Muscle of leg (tissue), 11 donors: ENCODE results near the gene RNASET2. TPM values are rescaled to one million over a fixed set of nuclear protein-coding genes. Genes with fewer than 3 reads are reported as not detected.

Experiments used
- DNase-seq: peaks from one replicate; pipeline ENCODE4 v3.0.0; 2013
- H3K27ac ChIP-seq: one replicate; pipeline ENCODE4 v1.5.1; 2013; ENCODE audit warnings: mild to moderate bottlenecking, low read length, control low read depth
- H3K27me3 ChIP-seq: one replicate; pipeline ENCODE4 v1.6.1; 2013; ENCODE audit warnings: low read length; ENCODE audit not compliant: control insufficient read depth, insufficient read depth
- H3K36me3 ChIP-seq: one replicate; pipeline ENCODE4 v1.6.1; 2013; ENCODE audit warnings: low read length; ENCODE audit not compliant: control insufficient read depth, insufficient read depth
- H3K4me1 ChIP-seq: one replicate; pipeline ENCODE4 v1.6.1; 2013; ENCODE audit warnings: low read length; ENCODE audit not compliant: control insufficient read depth, insufficient read depth
- H3K4me3 ChIP-seq: one replicate; pipeline ENCODE4 v1.5.1; 2013; ENCODE audit warnings: low read length, control low read depth
- H3K9me3 ChIP-seq: replicated peaks from 2 replicates; pipeline ENCODE4 v1.6.1; 2013; ENCODE audit warnings: low read depth, low read length; ENCODE audit not compliant: control insufficient read depth
- WGBS: methylation state at CpG from one replicate; pipeline ENCODE4 v1.1.5; 2013; ENCODE audit warnings: missing lambda C conversion rate; ENCODE audit not compliant: insufficient coverage; 5-methylcytosine and 5-hydroxymethylcytosine counted together
- polyA plus RNA-seq, 8 donors: library from polyadenylated mRNA; unstranded; fragments of 120-200 nt; gene quantifications; one replicate each; pipeline versions ENCODE4 v1.2.1 to v1.2.3, GENCODE V29; 2013; ENCODE audit warnings: inconsistent platforms in 1 of 8, low replicate concordance in 1 of 8; ENCODE audit not compliant: insufficient read length in 8 of 8, insufficient read depth in 1 of 8
- total RNA-seq: library from RNA; stranded (reverse); fragments of 120-200 nt; gene quantifications from one replicate; pipeline ENCODE4 v1.2.4, GENCODE V29; 2013

Gene RNASET2
- total and polyA plus RNA-seq, 9 donors: 15.4 to 23.8 (median 17.9) TPM

- H3K27me3 ChIP-seq: no peaks in the 10 kb centered on the region
- WGBS: 79% methylated on average over 12 of the region's 21 CpGs
- no peak overlapping the region for H3K27ac ChIP-seq
- no peaks in the 10 kb centered on the region for H3K36me3 ChIP-seq
- no peaks in the 10 kb centered on the region for H3K9me3 ChIP-seq
- no peak overlapping the region for H3K4me3 ChIP-seq
- H3K4me1 ChIP-seq: no peaks in the 10 kb centered on the region
- no peak for DNase-seq
These were observed 27.5 kb downstream of the RNASET2 start for GRCh38 chr6:166928644-166929541.

- Histone ChIP-seq H3K27me3 (no peaks in the 10 kb centered on the region), H3K4me1 (no peaks in the 10 kb centered on the region), H3K36me3 (no peaks in the 10 kb centered on the region), H3K27ac (no peak overlapping the region), H3K9me3 (no peaks in the 10 kb centered on the region), H3K4me3 (no peak overlapping the region)
- DNase-seq: no peak
- 75% methylated on average over 3 of the region's 13 CpGs for WGBS
These were observed 28.3 kb downstream of the RNASET2 start for GRCh38 chr6:166927935-166928643.

- no peak overlapping the region for H3K4me3 ChIP-seq
- WGBS: 54% methylated on average over 7 of the region's 12 CpGs
- no peaks in the 10 kb centered on the region for H3K9me3 ChIP-seq
- H3K27ac ChIP-seq: no peak overlapping the region
- H3K27me3 ChIP-seq: no peaks in the 10 kb centered on the region
- no peaks in the 10 kb centered on the region for H3K36me3 ChIP-seq
- H3K4me1 ChIP-seq: no peaks in the 10 kb centered on the region
- no peak for DNase-seq
These were observed 29.0 kb downstream of the RNASET2 start for GRCh38 chr6:166927240-166927934.

GRCh38 chr6:166926748-166927147, 29.6 kb downstream of the RNASET2 start:
- Histone ChIP-seq H3K27ac (no peak overlapping the region), H3K4me3 (no peak overlapping the region), H3K9me3 (no peaks in the 10 kb centered on the region), H3K4me1 (no peaks in the 10 kb centered on the region), H3K27me3 (no peaks in the 10 kb centered on the region), H3K36me3 (no peaks in the 10 kb centered on the region)
- DNase-seq: no peak
- 67% methylated on average over 7 of the region's 12 CpGs for WGBS

GRCh38 chr6:166925141-166925996, 31.0 kb downstream of the RNASET2 start:
- DNase-seq: no peak
- H3K36me3 ChIP-seq: no peaks in the 10 kb centered on the region
- H3K27ac ChIP-seq: no peak overlapping the region
- WGBS: 93% methylated on average over 17 of the region's 19 CpGs
- no peaks in the 10 kb centered on the region for H3K27me3 ChIP-seq
- no peaks in the 10 kb centered on the region for H3K9me3 ChIP-seq
- no peaks in the 10 kb centered on the region for H3K4me1 ChIP-seq
- H3K4me3 ChIP-seq: no peak overlapping the region

- Histone ChIP-seq H3K27me3 (no peaks in the 10 kb centered on the region), H3K36me3 (no peaks in the 10 kb centered on the region)
- WGBS: 87% methylated on average over 5 of the region's 9 CpGs
These were observed 31.8 kb downstream of the RNASET2 start for GRCh38 chr6:166924531-166924930.

GRCh38 chr6:166922937-166923336, 33.4 kb downstream of the RNASET2 start:
- no peak for DNase-seq
- H3K27me3 ChIP-seq: no peaks in the 10 kb centered on the region
- no peaks in the 10 kb centered on the region for H3K36me3 ChIP-seq
- H3K4me1 ChIP-seq: no peaks in the 10 kb centered on the region
- WGBS: no CpG with 5 or more reads among the region's 7 CpGs
- H3K27ac ChIP-seq: no peak overlapping the region
- H3K4me3 ChIP-seq: no peak overlapping the region
- H3K9me3 ChIP-seq: no peaks in the 10 kb centered on the region

More at GRCh38 chr6:166924531-166924930, 31.8 kb downstream of the RNASET2 start:
- no peak overlapping the region for H3K4me3 ChIP-seq
- no peaks in the 10 kb centered on the region for H3K9me3 ChIP-seq
- no peaks in the 10 kb centered on the region for H3K4me1 ChIP-seq
- H3K27ac ChIP-seq: no peak overlapping the region
- DNase-seq: no peak

- Histone ChIP-seq H3K27me3 (no peaks in the 10 kb centered on the region), H3K4me3 (no peak overlapping the region), H3K27ac (no peak overlapping the region), H3K9me3 (no peaks in the 10 kb centered on the region), H3K4me1 (no peaks in the 10 kb centered on the region), H3K36me3 (no peaks in the 10 kb centered on the region)
- WGBS: 95% methylated on average over 2 of the region's 3 CpGs
- DNase-seq: no peak
These were observed 34.8 kb downstream of the RNASET2 start for GRCh38 chr6:166921570-166921969.

- no peaks in the 10 kb centered on the region for H3K36me3 ChIP-seq
- H3K4me1 ChIP-seq: no peaks in the 10 kb centered on the region
- no CpG with 5 or more reads among the region's 2 CpGs for WGBS
- H3K9me3 ChIP-seq: no peaks in the 10 kb centered on the region
- H3K27ac ChIP-seq: no peak overlapping the region
- DNase-seq: no peak
- H3K27me3 ChIP-seq: no peaks in the 10 kb centered on the region
- H3K4me3 ChIP-seq: no peak overlapping the region
These were observed 39.5 kb downstream of the RNASET2 start for GRCh38 chr6:166916824-166917223.
